ENCODE data around the gene AK5. TPM values are rescaled to one million over a fixed set of nuclear protein-coding genes. Genes with fewer than 3 reads are reported as not detected.

The AK5 gene
- total RNA-seq, 4 donors from 2014 or later: not detected

GRCh38 chr1:77557053-77557452 is 275.2 kb downstream of the AK5 start:
- no peaks in the 10 kb centered on the region for H3K27me3 ChIP-seq
- no peak for DNase-seq
- TF ChIP-seq POLR2A (IDR thresholded peaks at IDR 0.05): no peak
- no peak for TF ChIP-seq CTCF (IDR thresholded peaks at IDR 0.05)
- intact Hi-C loops (cut with DNase I): no loop called here
- 84 to 88% methylated on average over 4 of the region's 4 CpGs for WGBS, 2 donors
- no peaks in the 10 kb centered on the region for H3K9me3 ChIP-seq
- H3K27ac ChIP-seq: no peak overlapping the region
- peaks cover 0 to 26% (median 0%) of the 10 kb centered on the region in 3 donors for H3K36me3 ChIP-seq
- H3K4me3 ChIP-seq: no peak overlapping the region
- no peaks in the 10 kb centered on the region for H3K4me1 ChIP-seq

- no peak overlapping the region for H3K4me3 ChIP-seq
- DNase-seq: no peak
- TF ChIP-seq CTCF (IDR thresholded peaks at IDR 0.05) (no peak), POLR2A (IDR thresholded peaks at IDR 0.05) (no peak)
- no peaks in the 10 kb centered on the region for H3K4me1 ChIP-seq
- H3K36me3 ChIP-seq: peaks cover 0 to 39% (median 0%) of the 10 kb centered on the region in 3 donors
- no peaks in the 10 kb centered on the region for H3K9me3 ChIP-seq
- WGBS, 2 donors: 85 to 90% methylated on average over 4 to 5 of the region's 5 CpGs
- no peak overlapping the region for H3K27ac ChIP-seq
- H3K27me3 ChIP-seq: no peaks in the 10 kb centered on the region
- intact Hi-C loops (cut with DNase I): no loop called here
Measured at GRCh38 chr1:77558591-77559164, 276.9 kb downstream of the AK5 start.

DNA sequence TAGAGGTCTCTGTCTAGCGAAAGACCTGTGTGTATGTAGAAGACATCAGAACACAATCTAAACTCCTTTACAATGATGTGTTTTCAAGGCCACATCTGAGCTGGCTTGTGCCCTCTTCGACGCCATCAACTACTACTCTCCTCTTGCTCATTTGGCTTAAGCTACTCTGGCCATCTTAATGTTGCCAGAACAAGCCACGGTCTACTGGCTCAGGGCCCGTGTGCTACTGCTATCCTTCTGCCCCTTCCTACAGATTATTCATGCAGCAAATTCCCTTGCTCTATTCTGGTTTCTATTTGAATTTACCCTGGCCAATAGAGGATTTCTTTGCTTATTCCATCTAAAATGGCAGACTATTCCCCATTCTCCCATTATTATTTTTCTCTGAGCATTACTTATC is 278.9 kb downstream of the AK5 start:
- intact Hi-C loops (cut with DNase I): no loop called here
- Histone ChIP-seq H3K27me3 (no peaks in the 10 kb centered on the region), H3K4me3 (no peak overlapping the region), H3K4me1 (no peaks in the 10 kb centered on the region), H3K9me3 (no peaks in the 10 kb centered on the region), H3K36me3 (peaks cover 0 to 58% (median 0%) of the 10 kb centered on the region in 3 donors), H3K27ac (no peak overlapping the region)
- TF ChIP-seq CTCF (IDR thresholded peaks at IDR 0.05): no peak
- TF ChIP-seq POLR2A (IDR thresholded peaks at IDR 0.05): no peak
- 87 to 93% methylated on average over 5 of the region's 5 CpGs for WGBS, 2 donors
- DNase-seq: no peak

DNA sequence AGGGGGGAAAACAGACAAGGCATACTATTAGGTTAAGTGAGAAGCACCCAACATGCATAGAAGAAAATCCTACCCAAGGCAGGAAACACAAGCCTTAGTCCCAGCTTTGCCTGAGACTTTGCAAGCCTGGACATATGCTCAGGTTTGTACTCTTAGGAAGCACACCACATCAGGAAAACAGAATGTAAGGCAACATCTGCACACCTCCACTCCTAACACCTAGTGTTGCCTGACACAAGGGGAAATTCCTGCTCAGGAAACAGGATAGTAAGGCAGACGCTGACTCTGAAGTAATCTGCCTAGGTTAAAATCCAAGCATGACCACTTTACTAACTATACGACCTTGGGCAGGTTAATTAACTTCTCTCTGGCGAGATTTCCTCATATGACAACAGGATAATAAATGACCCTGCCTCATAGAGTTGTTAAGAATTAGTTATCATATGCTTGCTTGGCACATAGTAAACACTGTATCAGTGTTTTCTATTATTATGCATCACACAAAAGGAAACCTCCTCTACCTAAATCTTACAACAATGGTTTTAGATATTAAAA is 280.9 kb downstream of the AK5 start:
- intact Hi-C loops (cut with DNase I): no loop called here
- no peak for DNase-seq
- Histone ChIP-seq H3K4me1 (no peaks in the 10 kb centered on the region), H3K9me3 (no peaks in the 10 kb centered on the region), H3K4me3 (no peak overlapping the region), H3K36me3 (peaks cover 4 to 77% (median 13%) of the 10 kb centered on the region in 3 donors), H3K27me3 (no peaks in the 10 kb centered on the region), H3K27ac (no peak overlapping the region)
- 54 to 76% methylated on average over 3 of the region's 3 CpGs for WGBS, 2 donors
- TF ChIP-seq POLR2A (IDR thresholded peaks at IDR 0.05): no peak
- TF ChIP-seq CTCF (IDR thresholded peaks at IDR 0.05): no peak

DNA sequence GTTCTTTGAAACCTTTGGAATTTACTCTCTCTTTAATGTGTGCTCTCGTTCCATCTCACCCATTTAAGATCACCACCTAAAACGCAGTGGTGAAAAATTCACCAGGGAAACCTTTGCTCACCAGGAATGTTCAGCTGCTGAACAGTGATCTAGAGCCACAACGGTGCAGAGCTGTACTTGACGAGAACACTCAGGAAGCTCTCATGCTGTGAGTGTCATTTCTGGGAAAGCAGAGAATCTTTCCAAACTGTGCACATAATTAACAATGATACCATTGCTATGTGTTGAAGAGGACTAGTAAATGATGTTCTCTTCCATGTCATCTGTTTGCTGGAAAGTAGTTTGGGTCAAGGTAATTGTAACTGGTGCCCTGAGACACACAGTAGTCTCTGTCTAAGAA is 283.5 kb downstream of the AK5 start:
- Histone ChIP-seq H3K9me3 (no peaks in the 10 kb centered on the region), H3K4me1 (no peaks in the 10 kb centered on the region), H3K4me3 (no peak overlapping the region), H3K27me3 (no peaks in the 10 kb centered on the region), H3K27ac (no peak overlapping the region), H3K36me3 (peaks cover 4 to 90% (median 17%) of the 10 kb centered on the region in 3 donors)
- intact Hi-C loops (cut with DNase I): no loop called here
- DNase-seq: no peak
- TF ChIP-seq CTCF (IDR thresholded peaks at IDR 0.05) (no peak), POLR2A (IDR thresholded peaks at IDR 0.05) (no peak)
- WGBS, 2 donors: 95 to 96% methylated on average over 4 of the region's 4 CpGs
